LNCAP (cell line): ENCODE data around the gene ATP5IF1.

Experiments
- TF ChIP-seq, protein P1 (sequence below): fragments of 450-650 bp; IDR thresholded peaks from 2 replicates; pipeline ENCODE4 v1.5.1; 2017; ENCODE audit warnings: mild to moderate bottlenecking

The ATP5IF1 gene

DNA sequence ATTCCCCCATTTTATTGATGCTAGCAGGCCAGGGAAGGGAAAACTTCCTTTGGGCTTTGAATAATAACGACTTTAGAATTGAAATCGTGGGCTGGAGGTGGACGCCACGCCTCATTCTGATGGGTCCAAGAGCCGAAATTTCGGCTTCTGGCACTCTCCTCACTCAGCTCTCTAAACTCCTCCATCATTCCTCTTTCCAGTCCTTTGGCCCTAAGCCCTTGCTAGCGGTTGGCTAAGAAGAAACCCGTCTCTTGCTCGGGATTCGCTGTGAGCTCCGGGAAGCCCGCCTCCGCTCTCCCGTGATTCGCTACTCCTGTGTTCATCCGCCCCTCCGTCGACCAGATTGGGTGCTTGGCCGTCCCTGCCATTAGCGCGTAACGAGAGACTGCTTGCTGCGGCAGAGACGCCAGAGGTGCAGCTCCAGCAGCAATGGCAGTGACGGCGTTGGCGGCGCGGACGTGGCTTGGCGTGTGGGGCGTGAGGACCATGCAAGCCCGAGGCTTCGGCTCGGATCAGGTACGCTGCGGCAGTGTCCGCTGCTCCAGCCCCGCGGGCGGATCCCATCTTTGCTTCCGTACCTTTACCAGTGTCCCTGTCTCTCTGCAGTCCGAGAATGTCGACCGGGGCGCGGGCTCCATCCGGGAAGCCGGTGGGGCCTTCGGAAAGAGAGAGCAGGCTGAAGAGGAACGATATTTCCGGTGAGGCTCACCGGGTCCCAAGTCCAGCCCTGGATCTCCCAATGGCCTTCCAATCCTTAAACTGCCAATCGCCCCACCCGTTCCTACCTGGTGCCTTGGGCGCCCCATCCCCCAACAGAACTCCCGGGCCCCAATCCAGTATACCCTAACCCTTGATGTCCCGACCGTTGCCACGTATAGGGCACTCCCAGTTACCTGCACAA is at the start of gene ATP5IF1:
ATP5IF1 (plus strand) TSS at position 370 of the 901 bp plus-strand sequence; CDS start at position 430, 60 bp downstream.
- TF ChIP-seq, protein P1, sequence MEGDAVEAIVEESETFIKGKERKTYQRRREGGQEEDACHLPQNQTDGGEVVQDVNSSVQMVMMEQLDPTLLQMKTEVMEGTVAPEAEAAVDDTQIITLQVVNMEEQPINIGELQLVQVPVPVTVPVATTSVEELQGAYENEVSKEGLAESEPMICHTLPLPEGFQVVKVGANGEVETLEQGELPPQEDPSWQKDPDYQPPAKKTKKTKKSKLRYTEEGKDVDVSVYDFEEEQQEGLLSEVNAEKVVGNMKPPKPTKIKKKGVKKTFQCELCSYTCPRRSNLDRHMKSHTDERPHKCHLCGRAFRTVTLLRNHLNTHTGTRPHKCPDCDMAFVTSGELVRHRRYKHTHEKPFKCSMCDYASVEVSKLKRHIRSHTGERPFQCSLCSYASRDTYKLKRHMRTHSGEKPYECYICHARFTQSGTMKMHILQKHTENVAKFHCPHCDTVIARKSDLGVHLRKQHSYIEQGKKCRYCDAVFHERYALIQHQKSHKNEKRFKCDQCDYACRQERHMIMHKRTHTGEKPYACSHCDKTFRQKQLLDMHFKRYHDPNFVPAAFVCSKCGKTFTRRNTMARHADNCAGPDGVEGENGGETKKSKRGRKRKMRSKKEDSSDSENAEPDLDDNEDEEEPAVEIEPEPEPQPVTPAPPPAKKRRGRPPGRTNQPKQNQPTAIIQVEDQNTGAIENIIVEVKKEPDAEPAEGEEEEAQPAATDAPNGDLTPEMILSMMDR = no peak

DNA sequence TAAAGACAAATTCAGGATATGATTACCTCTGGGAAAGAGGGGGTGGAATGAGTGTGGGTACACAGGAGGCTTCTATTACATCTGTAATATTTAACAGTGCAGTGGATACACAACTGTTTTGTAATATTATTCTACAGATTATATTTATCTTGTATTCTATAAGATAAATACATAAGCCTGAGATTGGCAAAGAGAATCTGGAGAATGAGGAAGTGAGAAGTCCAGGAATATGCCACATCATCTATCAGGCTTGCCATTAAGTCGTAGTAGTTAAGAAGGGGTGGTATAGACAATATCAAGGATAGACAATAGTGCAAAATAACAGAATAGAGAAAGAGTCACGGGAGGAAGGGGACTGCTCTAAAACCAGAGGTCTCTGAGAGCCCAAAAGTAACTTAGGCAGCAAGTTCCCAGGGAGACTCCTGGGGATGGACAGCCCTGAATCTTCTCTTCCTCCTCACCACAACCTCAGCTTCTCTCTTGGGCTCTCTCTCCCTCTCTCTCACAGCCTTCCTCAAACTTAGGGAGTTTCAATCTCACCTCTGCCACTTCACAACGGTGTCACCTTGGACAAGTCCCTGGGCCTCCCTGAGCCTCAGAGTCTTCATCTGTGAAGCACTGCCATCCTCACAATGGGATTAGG is 45.5 kb upstream of the ATP5IF1 start:
- TF ChIP-seq, protein P1 = no peak

DNA sequence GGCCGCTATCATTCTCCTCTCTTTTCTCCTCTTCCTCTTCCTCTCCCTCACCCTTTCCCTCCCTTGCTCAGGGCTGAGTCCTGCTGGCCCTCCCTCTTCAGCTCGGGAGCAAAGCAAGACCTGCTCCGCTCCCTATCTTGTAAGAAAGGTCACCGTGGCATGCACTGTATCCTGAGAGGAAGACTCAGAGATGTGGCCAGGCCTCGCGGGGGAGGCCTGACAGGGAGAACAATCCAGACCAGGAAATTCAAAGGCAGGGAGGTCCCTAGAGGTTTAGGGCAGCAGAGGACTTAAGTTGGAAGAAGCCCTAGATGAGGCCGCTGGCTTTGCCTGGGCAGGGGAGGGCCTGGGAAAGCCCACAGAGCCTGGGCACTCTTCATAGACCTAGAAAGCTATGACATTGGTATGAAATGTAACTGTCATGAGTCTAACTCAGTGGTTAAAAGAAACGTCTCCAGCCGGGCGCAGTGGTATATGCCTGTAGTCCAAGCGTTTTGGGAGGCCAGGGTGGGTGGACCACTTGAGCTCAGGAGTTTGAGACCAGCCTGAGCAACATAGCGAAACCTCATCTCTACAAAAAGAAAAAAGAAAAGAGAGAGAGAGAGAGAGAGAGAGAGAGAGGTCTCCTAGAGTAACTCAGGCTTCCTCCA is 44.8 kb upstream of the ATP5IF1 start:
- TF ChIP-seq, protein P1 = no peak

DNA sequence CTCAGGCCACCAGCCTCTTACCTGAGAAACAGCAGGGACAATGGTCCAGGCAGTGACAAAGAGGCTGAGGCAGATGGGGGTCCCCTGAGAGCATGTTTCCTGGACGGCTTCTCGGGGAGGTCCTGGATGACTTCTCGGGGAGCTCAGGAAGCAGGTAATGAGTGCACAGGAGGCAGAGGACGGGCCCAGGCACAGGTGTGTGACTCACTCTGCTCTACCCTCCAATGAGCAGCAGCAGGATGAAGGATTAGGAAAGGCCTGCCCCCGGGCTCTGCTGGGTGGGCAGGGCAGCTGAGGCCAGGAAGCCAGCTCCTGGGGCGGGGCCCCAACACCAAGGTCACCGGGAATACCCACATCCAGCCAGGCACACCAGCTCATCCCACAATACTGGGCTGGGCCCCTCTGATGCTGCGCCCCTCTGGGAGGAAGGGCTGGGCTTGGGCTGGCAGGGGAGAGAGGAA is 42.2 kb upstream of the ATP5IF1 start:
- TF ChIP-seq, protein P1 = no peak

DNA sequence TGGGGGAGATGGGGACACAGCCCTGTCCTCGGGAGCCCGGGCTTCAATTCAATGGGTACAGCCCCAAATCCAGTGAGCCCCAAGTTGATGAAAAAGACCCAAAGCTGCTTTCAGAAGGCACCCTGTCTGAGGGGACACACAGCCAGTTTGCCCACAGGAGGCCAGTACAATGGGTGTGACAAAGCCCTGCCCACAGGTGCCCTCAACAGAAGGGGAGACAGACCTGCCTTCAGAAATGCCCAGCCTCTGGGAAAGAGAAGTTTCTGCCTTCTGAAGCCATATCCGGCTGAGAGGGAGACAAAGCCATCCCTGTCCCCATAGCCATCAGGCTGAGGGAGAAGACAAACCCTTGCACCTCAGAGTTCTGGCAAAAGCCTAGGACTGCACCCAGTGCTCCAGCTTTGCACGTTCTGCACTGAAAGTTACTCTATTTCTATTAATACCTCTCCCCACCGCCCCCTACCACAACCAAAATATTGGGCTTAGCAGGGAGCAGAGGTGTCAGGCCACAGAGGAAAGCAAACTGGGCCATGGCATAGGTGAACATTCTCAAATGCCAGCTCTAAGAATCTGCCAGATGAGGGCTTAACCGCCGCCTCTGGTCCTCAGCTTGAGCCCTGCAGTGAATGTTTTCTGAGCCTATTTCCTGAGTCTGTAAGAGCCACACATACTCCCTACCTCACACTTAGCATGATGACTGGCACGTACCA is 41.4 kb upstream of the ATP5IF1 start:
- TF ChIP-seq, protein P1 = no peak

DNA sequence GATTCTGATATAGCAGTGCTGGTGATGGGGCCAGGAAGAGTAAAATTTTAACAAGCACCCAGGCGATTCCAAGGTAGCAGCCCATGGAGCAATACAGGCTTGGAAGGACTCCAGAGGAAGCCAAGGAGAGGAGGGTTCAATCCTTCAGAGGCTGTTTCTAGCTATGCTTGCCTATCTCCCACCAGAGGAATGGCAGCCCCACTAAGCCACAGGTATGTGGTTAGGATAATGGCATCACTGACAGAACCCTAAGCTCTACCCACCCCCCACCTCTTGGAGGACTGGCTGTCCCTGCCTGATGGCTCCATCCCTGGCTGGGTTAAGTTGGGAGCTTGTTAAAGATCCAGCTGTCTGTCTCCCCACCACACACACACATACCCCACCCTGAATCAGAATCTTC is 40.1 kb upstream of the ATP5IF1 start:
- TF ChIP-seq, protein P1 = no peak

DNA sequence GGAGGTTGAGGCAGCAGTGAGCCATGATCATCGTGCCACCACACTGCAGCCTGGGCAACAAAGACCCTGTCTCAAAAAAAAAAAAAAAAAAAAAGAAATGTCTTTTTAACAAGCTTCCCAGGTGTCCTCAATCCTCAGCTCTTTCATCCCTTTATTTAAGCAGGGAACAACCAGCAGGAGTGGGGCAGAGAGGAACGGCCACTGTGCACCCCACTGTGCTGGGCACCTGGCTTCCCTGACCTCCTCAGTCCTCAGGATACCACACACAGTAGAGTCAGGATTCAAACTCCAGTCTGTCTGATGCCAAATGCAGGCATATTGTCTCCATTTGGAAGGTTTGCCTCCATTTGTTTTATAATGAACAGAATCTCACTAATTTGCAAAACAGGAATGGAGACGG is 39.6 kb upstream of the ATP5IF1 start:
- TF ChIP-seq, protein P1 = no peak
